Spinal cord (tissue), 10 donors: Measurements from ENCODE around the gene SPATA31A6. TPM values are rescaled to one million over a fixed set of nuclear protein-coding genes. Genes with fewer than 3 reads are reported as not detected.
"Not testable (repeated sequence)": the region's sequence is repeated elsewhere in the genome, so short reads cannot be mapped to it uniquely, and the experiment has no call there.

Source experiments
- DNase-seq, 6 donors: peaks; one replicate each; pipeline versions ENCODE4 v3.0.0 to v3.0.0-alpha.2; 2013 to 2015; ENCODE audit warnings: low spot score in 6 of 6, low read depth in 4 of 6
- H3K27ac ChIP-seq: one replicate; pipeline ENCODE4 v1.5.1; 2013; ENCODE audit warnings: low read depth, low read length, control low read depth
- H3K27me3 ChIP-seq: one replicate; pipeline ENCODE4 v1.6.1; 2013; ENCODE audit warnings: low read length; ENCODE audit not compliant: control insufficient read depth, insufficient read depth
- H3K36me3 ChIP-seq: one replicate; pipeline ENCODE4 v1.6.1; 2013; ENCODE audit warnings: low read length; ENCODE audit not compliant: control insufficient read depth, insufficient read depth
- H3K4me1 ChIP-seq: one replicate; pipeline ENCODE4 v1.6.1; 2013; ENCODE audit warnings: low read length; ENCODE audit not compliant: control insufficient read depth, insufficient read depth
- H3K4me3 ChIP-seq: one replicate; pipeline ENCODE4 v1.5.1; 2013; ENCODE audit warnings: low read depth, low read length, control low read depth
- H3K9me3 ChIP-seq: one replicate; pipeline ENCODE4 v1.6.1; 2013; ENCODE audit warnings: low read length; ENCODE audit not compliant: control insufficient read depth, insufficient read depth
- WGBS: methylation state at CpG from one replicate; pipeline ENCODE4 v1.1.5; 2013; ENCODE audit warnings: missing lambda C conversion rate; ENCODE audit not compliant: insufficient coverage; 5-methylcytosine and 5-hydroxymethylcytosine counted together
- long read RNA-seq, 4 donors: transcript quantifications; one replicate each; lab custom pipeline, GENCODE V29; 2026
- polyA plus RNA-seq, 2 donors: library from polyadenylated mRNA; unstranded; fragments of 120-200 nt; gene quantifications; one replicate each; pipeline ENCODE4 v1.2.1, GENCODE V29; 2013; ENCODE audit not compliant: insufficient read length in 2 of 2
- total RNA-seq, 2 donors: library from RNA; depleted of rRNA in 1 of 2; stranded (reverse); fragments of 120-200 nt in 1 of 2; fragments of >200 nt in 1 of 2; gene quantifications; one replicate each; pipeline versions ENCODE4 v1.2.3 to v1.2.4, GENCODE V29; 2013 to 2014
- donor health status: healthy.

SPATA31A6 gene
- total RNA-seq (not detected), polyA plus RNA-seq (not detected)
- long read RNA-seq, donor 1: 0 reads
- long read RNA-seq, donor 2: 0 reads
- long read RNA-seq, donor 3: 0 reads
- long read RNA-seq, donor 4: 0 reads

DNA sequence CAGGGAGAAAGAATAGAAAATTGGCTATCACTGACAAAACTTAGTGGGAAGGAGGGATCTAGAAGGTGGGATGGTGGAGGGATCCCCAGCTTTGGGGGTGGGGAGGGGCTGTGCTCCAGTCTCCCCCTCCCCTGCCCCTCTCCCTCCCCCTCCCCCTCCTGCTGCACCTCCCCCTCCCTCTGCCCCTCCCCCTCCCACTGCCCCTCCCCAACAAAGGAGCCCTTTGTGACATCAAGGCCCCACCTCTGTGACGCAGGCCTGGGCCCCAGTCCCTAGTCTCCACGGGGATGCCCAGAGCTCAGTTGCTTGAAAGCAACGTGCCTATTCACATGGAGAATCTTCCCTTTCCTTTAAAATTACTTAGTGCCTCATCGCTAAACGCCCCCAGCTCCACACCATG lies at the start of gene SPATA31A6:
Gene SPATA31A6 (plus strand): TSS at position 301 of the 400 bp plus-strand sequence. CDS start 29 bp downstream, at position 330.
- H3K36me3 ChIP-seq, H3K4me1 ChIP-seq, H3K27me3 ChIP-seq, H3K27ac ChIP-seq, H3K4me3 ChIP-seq, DNase-seq, H3K9me3 ChIP-seq: not testable (repeated sequence)
- no CpG with 5 or more reads among the region's 5 CpGs for WGBS

DNA sequence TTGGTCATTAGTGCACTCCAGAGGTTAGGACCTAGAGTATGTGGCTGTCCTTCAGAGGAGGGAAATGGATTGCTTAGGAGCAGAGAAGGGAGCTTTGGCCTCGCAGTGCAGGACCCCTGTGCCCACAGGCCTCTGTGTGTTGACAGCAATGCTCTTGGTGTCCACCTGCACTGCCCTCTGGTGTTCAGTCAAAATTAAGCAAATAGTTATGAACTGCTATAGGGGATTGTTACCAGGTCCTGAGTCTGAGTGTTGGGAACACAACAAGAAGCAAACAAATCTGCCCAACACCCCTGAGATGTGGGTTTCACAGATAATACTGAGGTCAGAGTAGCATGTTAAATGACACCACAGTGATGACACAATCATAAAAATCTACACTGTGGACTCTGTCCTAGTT lies 23.2 kb upstream of the SPATA31A6 start:
- DNase-seq: peak in 3 of 6 donors; percentile 0 to 43 (median 36)
- not testable (repeated sequence) for H3K9me3 ChIP-seq

DNA sequence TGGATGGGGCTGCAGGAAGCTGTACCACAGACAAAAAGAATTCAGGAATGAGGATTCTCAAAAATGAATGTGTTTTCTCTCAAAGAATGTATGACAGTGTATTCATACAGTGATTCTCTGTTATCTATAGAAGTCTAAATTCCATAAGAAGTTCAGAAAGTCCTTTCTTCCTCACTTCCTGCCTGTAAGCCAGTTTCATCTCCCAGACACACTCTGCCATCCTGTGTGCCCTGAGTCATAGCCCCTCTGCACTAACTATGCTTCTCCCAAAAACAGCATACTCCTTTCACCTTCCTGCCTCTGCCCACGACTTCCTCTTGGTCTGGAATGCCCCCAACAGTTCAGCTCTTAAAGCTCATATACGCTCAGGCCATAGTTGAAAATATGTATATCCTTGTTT lies 36.4 kb downstream of the SPATA31A6 start:
- not testable (repeated sequence) for H3K27ac ChIP-seq, H3K9me3 ChIP-seq, H3K27me3 ChIP-seq, H3K4me3 ChIP-seq, H3K36me3 ChIP-seq, DNase-seq, H3K4me1 ChIP-seq
- no CpG with 5 or more reads among the region's 2 CpGs for whole genome bisulfite sequencing

More for the DNA sequence above, 23.2 kb upstream of the SPATA31A6 start:
- H3K4me1 ChIP-seq, H3K4me3 ChIP-seq, H3K36me3 ChIP-seq, H3K27me3 ChIP-seq, H3K27ac ChIP-seq: not testable (repeated sequence)
- no CpG with 5 or more reads among the region's 1 CpG for WGBS

DNA sequence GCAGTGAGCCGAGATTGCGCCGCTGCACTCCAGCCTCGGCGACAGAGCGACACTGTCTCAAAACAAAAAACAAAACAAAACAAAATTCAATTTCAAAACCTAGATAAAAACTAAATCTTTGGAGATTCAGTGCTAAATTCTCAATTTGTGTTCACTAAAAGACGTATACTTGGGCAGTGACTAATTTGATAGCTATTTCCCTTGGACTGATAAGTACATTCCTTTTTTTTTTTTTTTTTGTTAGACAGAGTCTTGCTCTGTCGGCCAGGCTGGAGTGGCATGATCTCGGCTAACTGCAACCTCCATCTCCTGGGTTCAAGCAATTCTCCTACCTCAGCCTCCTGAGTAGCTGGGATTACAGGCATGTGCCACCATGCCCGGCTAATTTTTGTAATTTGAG lies 39.8 kb downstream of the SPATA31A6 start:
- H3K9me3 ChIP-seq, DNase-seq, H3K4me1 ChIP-seq, H3K36me3 ChIP-seq, H3K27ac ChIP-seq, H3K27me3 ChIP-seq, H3K4me3 ChIP-seq: not testable (repeated sequence)
- WGBS: no CpG with 5 or more reads among the region's 10 CpGs

DNA sequence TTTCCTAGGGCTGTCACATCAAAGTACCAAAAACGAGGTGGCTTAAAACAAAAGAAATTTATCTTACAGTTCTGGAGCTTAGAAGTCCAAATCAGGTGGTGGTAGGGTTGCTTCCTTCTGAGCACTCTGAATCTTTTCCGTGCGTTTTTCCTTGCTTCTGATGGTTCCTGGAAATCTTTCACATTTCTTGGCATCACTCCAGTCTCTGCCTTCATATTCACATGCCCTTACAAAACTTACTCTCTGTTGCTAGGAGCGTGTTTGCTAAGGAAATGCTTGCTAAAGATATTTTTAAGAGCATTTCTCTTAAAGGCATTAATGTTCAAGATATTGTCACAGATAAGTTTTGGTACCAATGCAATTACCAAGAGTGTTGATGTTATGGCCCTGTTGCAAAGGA lies 49.6 kb downstream of the SPATA31A6 start:
- H3K27me3 ChIP-seq, H3K27ac ChIP-seq, H3K4me3 ChIP-seq, H3K36me3 ChIP-seq, H3K4me1 ChIP-seq, H3K9me3 ChIP-seq: not testable (repeated sequence)
- WGBS: no CpG with 5 or more reads among the region's 4 CpGs
- peak in 2 of 6 donors; percentile 15 to 54 for DNase-seq

DNA sequence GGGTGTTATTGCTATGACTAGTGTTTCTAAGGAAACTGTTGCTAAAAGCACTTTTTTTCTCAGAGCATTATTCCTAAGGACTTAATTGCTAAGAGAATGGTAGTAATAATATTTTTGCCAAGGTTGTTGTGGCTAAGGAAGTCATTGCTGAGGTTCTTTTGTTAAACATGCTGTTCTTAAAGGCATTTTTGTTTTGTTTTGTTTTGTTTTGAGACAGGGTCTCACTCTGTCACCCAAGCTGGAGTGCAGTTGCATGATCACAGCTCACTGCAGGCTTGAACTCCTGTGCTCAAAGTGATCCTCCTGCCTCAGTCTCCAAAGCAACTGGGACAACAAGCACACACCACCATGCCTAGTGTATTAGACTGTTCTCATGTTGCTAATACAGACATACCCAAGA lies 51.2 kb downstream of the SPATA31A6 start:
- H3K9me3 ChIP-seq, H3K27me3 ChIP-seq, DNase-seq, H3K27ac ChIP-seq, H3K4me1 ChIP-seq, H3K4me3 ChIP-seq, H3K36me3 ChIP-seq: not testable (repeated sequence)

GRCh38 chr9:42235352-42235991 lies 52.0 kb downstream of the SPATA31A6 start:
- peak in 1 of 6 donors; percentile 5 for DNase-seq
- not testable (repeated sequence) for H3K36me3 ChIP-seq, H3K27me3 ChIP-seq, H3K4me1 ChIP-seq, H3K9me3 ChIP-seq, H3K27ac ChIP-seq, H3K4me3 ChIP-seq
- no CpG with 5 or more reads among the region's 1 CpG for WGBS

DNA sequence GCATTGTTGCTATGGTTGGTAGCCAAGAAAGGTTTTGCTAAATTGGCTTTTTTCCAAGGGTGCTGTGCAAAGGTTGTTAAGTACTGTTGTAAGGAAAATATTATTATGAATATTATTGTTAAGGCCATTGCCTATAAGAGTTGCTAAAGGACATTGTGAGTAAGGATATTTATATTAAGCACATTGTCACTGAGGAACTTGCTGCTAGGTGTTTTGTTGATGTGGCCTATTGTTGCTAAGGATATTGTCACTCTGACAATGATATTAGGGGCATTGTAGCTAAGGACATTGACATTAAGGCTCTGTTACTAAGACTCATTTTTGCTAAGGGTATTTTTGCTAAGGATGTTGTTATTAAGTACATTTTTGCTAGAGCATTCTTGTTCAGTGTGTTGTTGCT lies 52.6 kb downstream of the SPATA31A6 start:
- not testable (repeated sequence) for DNase-seq, H3K9me3 ChIP-seq, H3K4me3 ChIP-seq, H3K36me3 ChIP-seq, H3K4me1 ChIP-seq, H3K27me3 ChIP-seq, H3K27ac ChIP-seq

- H3K4me1 ChIP-seq, H3K4me3 ChIP-seq, H3K27ac ChIP-seq, H3K9me3 ChIP-seq, H3K27me3 ChIP-seq, H3K36me3 ChIP-seq: not testable (repeated sequence)
- DNase-seq: peak in 4 of 6 donors; percentile 15 to 79 (median 38)
- 25% methylated on average over 1 of the region's 3 CpGs for WGBS
Observed at GRCh38 chr9:42237381-42237780, 53.9 kb downstream of the SPATA31A6 start.

- 85% methylated on average over 2 of the region's 2 CpGs for WGBS
- DNase-seq, H3K27me3 ChIP-seq, H3K27ac ChIP-seq, H3K4me1 ChIP-seq, H3K9me3 ChIP-seq, H3K36me3 ChIP-seq, H3K4me3 ChIP-seq: not testable (repeated sequence)
Observed at GRCh38 chr9:42238862-42239261, 55.4 kb downstream of the SPATA31A6 start.
